Gastroesophageal sphincter (tissue), 4 donors: ENCODE measurements around the gene METTL25B. TPM values are rescaled to one million over a fixed set of nuclear protein-coding genes. Genes with fewer than 3 reads are reported as not detected.

ENCODE experiments used
- ATAC-seq: fragments of 150-250 bp; one replicate; pipeline ENCODE4 v1.9.1; 2016; ENCODE audit warnings: mild to moderate bottlenecking, moderate library complexity
- H3K27ac ChIP-seq, 4 donors: fragments of 200-600 bp; sonication (generic) in 3 of 4; 1 replicate in 3 of 4; 2 replicates in 1 of 4; pipeline ENCODE4 v1.5.1; 2016 to 2019
- H3K27me3 ChIP-seq: fragments of 200-600 bp; sonication (generic); one replicate; pipeline ENCODE4 v1.5.1; 2019
- H3K36me3 ChIP-seq, 2 donors: fragments of 200-600 bp; sonication (generic); one replicate each; pipeline ENCODE4 v1.5.1; 2019; ENCODE audit warnings: control low read depth in 1 of 2
- H3K4me1 ChIP-seq, 3 donors: fragments of 200-600 bp; sonication (generic); 1 replicate in 2 of 3; 2 replicates in 1 of 3; pipeline ENCODE4 v1.5.1; 2016 to 2019; ENCODE audit warnings: control low read depth in 2 of 3
- H3K4me3 ChIP-seq, 2 donors: fragments of 200-600 bp; sonication (generic); one replicate each; pipeline ENCODE4 v1.5.1; 2019; ENCODE audit warnings: mild to moderate bottlenecking in 1 of 2, moderate library complexity in 1 of 2
- H3K9me3 ChIP-seq, 3 donors: fragments of 200-600 bp; sonication (generic); one replicate each; pipeline ENCODE4 v1.5.1; 2017 to 2019; ENCODE audit warnings: control low read depth in 2 of 3
- EP300 ChIP-seq: sonication (generic); formaldehyde crosslinking; IDR thresholded peaks from one replicate; pipeline ENCODE4 v1.6.1; 2017; ENCODE audit warnings: antibody characterized with exemption, mild to moderate bottlenecking
- POLR2A ChIP-seq, 2 donors: fragments of 450-650 bp; IDR thresholded peaks; one replicate each; pipeline ENCODE4 v1.6.1; 2017; ENCODE audit warnings: antibody characterized with exemption in 2 of 2, mild to moderate bottlenecking in 2 of 2, moderate library complexity in 1 of 2
- POLR2AphosphoS5 ChIP-seq: sonication (generic); formaldehyde crosslinking; IDR thresholded peaks from one replicate; pipeline ENCODE4 v1.6.1; 2017; ENCODE audit warnings: antibody characterized with exemption
- WGBS, 2 donors: methylation state at CpG; one replicate each; pipeline ENCODE4 v1.1.5; 2018; ENCODE audit warnings: low coverage in 1 of 2; 5-methylcytosine and 5-hydroxymethylcytosine counted together
- total RNA-seq, 4 donors: library from RNA; depleted of rRNA; stranded (reverse); fragments of >200 nt; gene quantifications; one replicate each; pipeline ENCODE4 v1.1.0, GENCODE V29; 2016
- TF ChIP-seq, protein P1 (sequence below), 4 experiments: fragments of 200-600 bp in 2 of 4; fragments of 450-650 bp in 2 of 4; sonication (generic) in 1 of 4; IDR thresholded peaks; one replicate each; pipeline ENCODE4 v1.5.1; 2017 to 2019; ENCODE audit warnings: antibody characterized with exemption in 4 of 4, mild to moderate bottlenecking in 2 of 4, moderate library complexity in 2 of 4

Gene METTL25B
- total RNA-seq, 4 donors from 2014 or later, result 8.4 to 29.0 (median 17.4) TPM

DNA sequence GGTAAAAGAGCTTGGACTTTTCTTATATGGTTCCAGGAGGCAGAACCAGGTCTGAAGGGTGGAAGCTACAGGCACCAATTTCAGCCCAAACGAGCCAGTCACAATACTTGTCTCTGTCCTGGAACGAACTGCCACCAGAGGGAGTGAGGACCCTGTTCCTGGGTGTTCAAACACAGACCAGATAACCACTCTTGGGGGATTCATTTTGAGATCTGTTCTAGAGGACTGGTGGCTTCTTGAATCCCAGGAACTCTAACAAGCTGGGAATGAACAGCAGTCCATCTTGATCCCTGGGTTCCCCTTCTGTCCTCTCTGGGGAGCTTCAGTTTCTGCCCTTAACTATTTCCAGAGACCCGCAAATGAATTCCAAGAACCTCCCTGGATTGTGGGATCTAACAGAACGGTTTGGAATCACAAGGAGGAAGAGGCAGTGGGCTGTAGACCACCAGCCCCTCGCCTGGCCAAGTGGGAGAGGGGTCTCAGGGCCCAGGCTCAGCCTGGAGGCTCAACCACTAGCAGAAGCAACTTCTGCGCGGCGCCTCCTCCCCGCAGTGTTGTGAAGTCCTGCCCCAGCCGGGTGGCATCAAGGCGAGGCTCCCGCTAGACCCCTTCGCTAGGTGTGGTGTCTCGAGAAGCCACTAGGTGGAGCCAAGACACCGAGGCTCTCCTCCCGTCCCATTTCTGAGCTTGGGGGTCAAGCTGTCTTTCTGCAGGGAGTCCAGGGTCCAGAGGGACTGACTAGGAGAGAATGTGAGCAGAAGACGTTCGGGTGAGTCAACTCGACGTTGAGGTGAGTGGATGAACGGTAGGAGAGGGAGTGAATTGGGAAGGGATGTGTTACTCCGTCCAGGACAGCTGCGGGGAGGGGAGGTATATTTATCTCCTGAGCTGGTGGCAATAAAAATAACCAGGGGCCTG, 39.0 kb upstream of the METTL25B start:
- Histone ChIP-seq H3K4me1 (peaks cover 0 to 22% (median 9%) of the 10 kb centered on the region in 3 donors), H3K4me3 (peak overlapping the region in 1 of 2 donors; percentile 2), H3K27ac (no peak overlapping the region), H3K27me3 (peaks cover 89% of the 10 kb centered on the region), H3K36me3 (no peaks in the 10 kb centered on the region), H3K9me3 (no peaks in the 10 kb centered on the region)
- TF ChIP-seq, protein P1, sequence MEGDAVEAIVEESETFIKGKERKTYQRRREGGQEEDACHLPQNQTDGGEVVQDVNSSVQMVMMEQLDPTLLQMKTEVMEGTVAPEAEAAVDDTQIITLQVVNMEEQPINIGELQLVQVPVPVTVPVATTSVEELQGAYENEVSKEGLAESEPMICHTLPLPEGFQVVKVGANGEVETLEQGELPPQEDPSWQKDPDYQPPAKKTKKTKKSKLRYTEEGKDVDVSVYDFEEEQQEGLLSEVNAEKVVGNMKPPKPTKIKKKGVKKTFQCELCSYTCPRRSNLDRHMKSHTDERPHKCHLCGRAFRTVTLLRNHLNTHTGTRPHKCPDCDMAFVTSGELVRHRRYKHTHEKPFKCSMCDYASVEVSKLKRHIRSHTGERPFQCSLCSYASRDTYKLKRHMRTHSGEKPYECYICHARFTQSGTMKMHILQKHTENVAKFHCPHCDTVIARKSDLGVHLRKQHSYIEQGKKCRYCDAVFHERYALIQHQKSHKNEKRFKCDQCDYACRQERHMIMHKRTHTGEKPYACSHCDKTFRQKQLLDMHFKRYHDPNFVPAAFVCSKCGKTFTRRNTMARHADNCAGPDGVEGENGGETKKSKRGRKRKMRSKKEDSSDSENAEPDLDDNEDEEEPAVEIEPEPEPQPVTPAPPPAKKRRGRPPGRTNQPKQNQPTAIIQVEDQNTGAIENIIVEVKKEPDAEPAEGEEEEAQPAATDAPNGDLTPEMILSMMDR (IDR thresholded peaks at IDR 0.05), result peak in 3 of 4 experiments; percentile 93 to 95 (median 94)
- TF ChIP-seq POLR2A (IDR thresholded peaks at IDR 0.05), result no peak
- ATAC-seq, result peak; percentile 91
- WGBS, 2 donors, result 5 to 7% methylated on average over 5 to 6 of the region's 23 CpGs

DNA sequence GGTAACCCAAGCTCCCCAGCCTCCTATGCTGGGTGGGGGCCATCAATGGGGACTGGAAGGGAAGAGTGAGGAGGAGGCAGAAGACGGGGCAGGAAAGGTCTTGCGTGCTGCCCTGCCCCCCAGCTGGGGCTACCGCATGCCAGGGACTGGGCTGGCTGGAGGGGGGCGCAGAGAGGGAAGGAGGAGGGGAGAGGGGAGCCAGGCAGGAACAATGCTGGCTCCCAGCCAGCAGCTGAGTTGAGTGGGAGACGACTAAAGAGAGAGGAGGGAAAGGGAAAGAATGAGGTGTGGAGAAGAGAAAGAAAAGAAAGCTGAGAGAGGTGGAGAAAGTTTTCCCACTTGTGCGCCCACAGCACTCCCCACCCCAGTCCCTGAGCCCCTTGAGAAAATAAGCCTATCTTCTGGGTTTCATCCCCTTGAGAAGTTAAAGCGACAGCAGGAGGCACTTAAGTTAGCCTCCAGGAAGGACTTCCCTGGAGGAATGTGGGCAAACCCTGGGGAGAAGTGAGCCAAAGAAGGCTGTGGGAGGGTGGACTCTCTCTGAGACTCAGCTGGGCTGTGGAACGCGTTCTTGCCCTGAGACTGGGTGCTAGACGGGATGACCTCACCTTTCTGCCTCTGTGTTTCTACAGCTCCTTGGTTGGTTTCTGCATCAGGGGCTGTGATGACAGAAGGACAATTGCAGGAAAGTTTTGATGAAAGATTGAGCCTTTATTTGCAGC, 38.2 kb upstream of the METTL25B start:
- Histone ChIP-seq H3K4me1 (peaks cover 0 to 22% (median 9%) of the 10 kb centered on the region in 3 donors), H3K27ac (no peak overlapping the region), H3K4me3 (no peak overlapping the region), H3K36me3 (no peaks in the 10 kb centered on the region), H3K27me3 (peaks cover 82% of the 10 kb centered on the region), H3K9me3 (no peaks in the 10 kb centered on the region)
- TF ChIP-seq, protein P1 (IDR thresholded peaks at IDR 0.05), result no peak
- TF ChIP-seq POLR2A (IDR thresholded peaks at IDR 0.05), result no peak
- TF ChIP-seq EP300, result no peak
- no peak for TF ChIP-seq POLR2AphosphoS5
- WGBS, 2 donors, result 16 to 25% methylated on average over 4 to 7 of the region's 10 CpGs
- no peak for ATAC-seq

DNA sequence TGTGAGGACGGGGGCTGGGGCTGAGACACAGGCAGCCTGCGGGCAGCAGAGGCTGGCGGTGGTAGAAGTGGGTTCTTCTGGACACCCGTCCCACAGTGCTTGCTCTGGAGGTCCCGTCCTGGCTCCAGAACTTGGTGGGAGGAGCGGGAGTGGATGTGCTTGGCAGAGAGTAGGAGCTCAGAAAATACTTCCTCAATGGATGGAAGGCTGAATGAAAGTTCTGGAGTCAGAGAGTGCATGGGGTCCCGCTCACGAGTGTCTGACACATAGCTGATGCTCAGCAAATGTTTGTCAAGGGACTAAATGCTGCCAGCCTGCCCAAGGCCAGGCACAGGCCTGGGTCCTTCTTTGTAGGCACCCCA, 37.6 kb upstream of the METTL25B start:
- H3K36me3 ChIP-seq, result no peaks in the 10 kb centered on the region
- TF ChIP-seq POLR2A (IDR thresholded peaks at IDR 0.05), result no peak
- no peak for TF ChIP-seq POLR2AphosphoS5
- no peak for TF ChIP-seq EP300
- TF ChIP-seq, protein P1 (IDR thresholded peaks at IDR 0.05), result no peak
- no peak for ATAC-seq
- H3K4me3 ChIP-seq, result no peak overlapping the region
- H3K9me3 ChIP-seq, result no peaks in the 10 kb centered on the region
- WGBS, 2 donors, result 81% methylated on average over 2 of the region's 8 CpGs; no CpG with 5 or more reads in 1 of the 2 donors
- H3K27ac ChIP-seq, result no peak overlapping the region
- H3K4me1 ChIP-seq, result peaks cover 0 to 22% (median 9%) of the 10 kb centered on the region in 3 donors
- peaks cover 79% of the 10 kb centered on the region for H3K27me3 ChIP-seq

DNA sequence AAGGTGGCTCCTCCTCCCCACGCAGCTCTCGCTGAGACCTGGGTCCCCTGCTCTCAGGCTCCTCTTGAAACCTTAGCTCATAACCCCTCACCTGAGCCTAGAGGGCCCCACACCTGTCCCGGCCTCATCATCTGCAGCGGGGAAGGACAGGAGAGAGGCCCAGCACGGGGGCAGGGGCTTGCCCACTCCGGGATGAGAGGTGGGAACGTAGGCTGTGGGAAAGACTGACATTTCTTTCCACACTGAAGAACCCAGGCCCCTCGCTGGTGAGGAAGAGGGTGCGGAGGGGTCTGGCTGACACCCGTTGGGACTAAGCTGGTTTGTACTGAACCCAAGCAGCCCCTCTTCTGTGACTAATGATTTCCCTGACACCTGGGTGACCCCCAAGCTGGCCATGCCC, 37.1 kb upstream of the METTL25B start:
- 40% methylated on average over 2 of the region's 10 CpGs; no CpG with 5 or more reads in 1 of the 2 donors for WGBS, 2 donors
- Histone ChIP-seq H3K27me3 (peaks cover 76% of the 10 kb centered on the region), H3K27ac (no peak overlapping the region), H3K4me3 (no peak overlapping the region), H3K36me3 (no peaks in the 10 kb centered on the region), H3K4me1 (peaks cover 0 to 22% (median 9%) of the 10 kb centered on the region in 3 donors), H3K9me3 (no peaks in the 10 kb centered on the region)
- TF ChIP-seq POLR2A (IDR thresholded peaks at IDR 0.05), result no peak
- TF ChIP-seq POLR2AphosphoS5, result no peak
- no peak for TF ChIP-seq EP300
- TF ChIP-seq, protein P1 (IDR thresholded peaks at IDR 0.05), result no peak
- no peak for ATAC-seq
